ENCODE results near the gene SLC16A10. TPM values are rescaled to one million over a fixed set of nuclear protein-coding genes. Genes with fewer than 3 reads are reported as not detected.

The SLC16A10 gene
- total RNA-seq, 3 donors from 2014 or later: 4.1 to 6.0 (median 5.8) TPM

DNA sequence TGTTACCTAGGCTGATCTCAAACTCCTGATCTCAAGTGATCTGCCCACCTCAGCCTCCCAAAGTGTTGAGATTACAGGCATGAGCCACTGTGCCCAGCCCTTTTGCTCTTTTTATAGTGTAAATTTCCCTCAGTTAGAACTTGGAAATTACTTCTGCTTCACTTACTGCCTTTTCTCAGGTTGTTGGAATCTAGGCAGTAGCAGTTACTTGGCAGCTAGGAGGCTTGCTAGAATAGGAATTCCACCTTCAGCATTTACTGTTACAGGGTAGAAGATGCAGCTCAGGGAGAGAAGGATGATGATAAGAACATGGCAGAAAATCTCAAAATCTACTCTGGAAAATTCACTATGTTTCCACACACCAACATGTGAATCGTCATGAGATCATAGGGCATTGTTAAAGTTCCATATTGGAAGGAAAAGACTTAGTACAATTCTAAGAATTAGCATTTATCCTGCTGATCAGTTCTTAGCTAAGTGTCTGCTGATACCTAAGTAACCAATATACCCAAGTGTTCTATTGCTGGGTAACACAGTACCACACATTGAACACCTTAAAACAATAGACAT lies 182.2 kb downstream of the SLC16A10 start:
- Mint-ChIP-seq H3K4me3 (no peak overlapping the region), H3K27me3 (ENCODE audit: low read depth) (no peaks in the 10 kb centered on the region), H3K9me3 (peaks cover 14% of the 10 kb centered on the region), H3K4me1 (ENCODE audit: low read depth) (peaks cover 15% of the 10 kb centered on the region), H3K36me3 (ENCODE audit: insufficient read depth) (peaks cover 49% of the 10 kb centered on the region)
- ATAC-seq (no peak), DNase-seq (no peak)

DNA sequence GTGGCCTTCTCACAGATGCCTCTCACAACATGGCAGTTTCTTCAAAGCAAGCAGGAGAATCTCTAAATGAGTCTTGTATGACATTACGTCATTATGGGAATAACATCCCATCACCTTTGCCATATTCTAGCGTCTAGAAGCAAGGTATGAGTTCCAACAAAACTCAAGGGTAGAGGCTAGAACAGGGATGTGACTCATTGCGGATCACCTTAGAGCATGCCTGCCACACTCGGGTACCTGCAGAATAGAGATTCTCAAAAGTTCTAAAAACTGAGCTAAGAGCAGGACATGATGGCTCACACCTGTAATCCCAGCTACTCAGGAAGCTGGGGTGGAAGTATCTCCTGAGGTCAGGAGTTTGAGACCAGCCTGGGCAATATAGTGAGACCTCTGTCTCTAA lies 182.8 kb downstream of the SLC16A10 start:
- Mint-ChIP-seq H3K4me3 (no peak overlapping the region), H3K4me1 (ENCODE audit: low read depth) (peaks cover 15% of the 10 kb centered on the region), H3K36me3 (ENCODE audit: insufficient read depth) (peaks cover 56% of the 10 kb centered on the region), H3K9me3 (peaks cover 21% of the 10 kb centered on the region), H3K27me3 (ENCODE audit: low read depth) (no peaks in the 10 kb centered on the region)
- ATAC-seq: no peak
- DNase-seq: no peak

DNA sequence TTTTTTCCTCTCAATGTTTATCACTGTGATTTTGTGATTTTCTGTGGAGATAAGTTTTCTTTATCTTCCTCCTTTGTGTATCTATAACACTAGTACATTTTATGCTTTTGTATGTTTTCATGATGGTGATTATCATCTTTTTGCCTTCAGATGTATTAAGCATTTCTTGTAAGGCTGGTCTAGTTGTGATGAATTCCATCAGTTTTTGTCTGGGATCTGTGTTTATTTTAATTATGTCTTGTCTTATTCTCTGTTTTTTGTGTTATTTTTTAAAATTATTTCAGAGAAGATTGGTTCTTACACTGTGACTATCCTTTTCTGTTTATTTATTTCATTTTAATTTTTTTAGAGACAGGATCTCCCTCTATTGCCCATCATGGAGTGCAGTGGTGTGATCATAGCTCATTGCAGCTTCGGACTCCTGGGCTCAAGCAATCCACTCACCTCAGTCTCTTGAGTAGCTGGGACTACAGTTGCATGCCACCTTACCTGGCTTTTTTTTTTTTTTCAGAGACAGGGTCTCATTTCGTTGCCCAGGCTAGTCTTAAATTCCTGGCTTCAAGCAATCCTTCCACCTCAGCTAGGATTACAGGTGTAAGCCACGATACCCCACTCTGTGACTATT lies 187.4 kb downstream of the SLC16A10 start:
- Mint-ChIP-seq H3K4me1 (ENCODE audit: low read depth) (no peaks in the 10 kb centered on the region), H3K4me3 (no peak overlapping the region), H3K36me3 (ENCODE audit: insufficient read depth) (peaks cover 62% of the 10 kb centered on the region), H3K27me3 (ENCODE audit: low read depth) (no peaks in the 10 kb centered on the region), H3K9me3 (peaks cover 28% of the 10 kb centered on the region)
- ATAC-seq: no peak
- DNase-seq: no peak

DNA sequence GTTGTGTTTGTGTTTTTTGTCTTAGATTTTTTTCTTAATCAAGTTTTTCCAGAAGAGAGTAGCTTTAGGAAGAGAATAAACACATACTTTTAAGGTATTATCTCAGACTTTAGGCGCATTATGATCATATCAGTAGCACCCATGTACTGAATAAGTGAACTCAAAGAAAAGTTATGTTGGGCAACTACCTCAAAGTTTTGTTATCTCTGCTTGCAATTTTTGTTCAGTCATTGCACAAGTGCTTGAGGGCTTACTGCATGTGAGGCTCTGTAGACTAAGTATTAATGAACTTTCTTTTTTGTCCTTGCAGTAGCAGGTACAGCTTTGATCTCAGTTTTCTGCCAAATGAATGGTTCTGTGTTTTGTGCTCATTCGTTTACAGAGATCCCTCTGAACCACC lies 189.0 kb downstream of the SLC16A10 start:
- H3K4me1 Mint-ChIP-seq (ENCODE audit: low read depth): no peaks in the 10 kb centered on the region
- H3K36me3 Mint-ChIP-seq (ENCODE audit: insufficient read depth): peaks cover 72% of the 10 kb centered on the region
- DNase-seq (no peak), ATAC-seq (no peak)
- H3K27me3 Mint-ChIP-seq (ENCODE audit: low read depth): no peaks in the 10 kb centered on the region
- peaks cover 28% of the 10 kb centered on the region for H3K9me3 Mint-ChIP-seq
- no peak overlapping the region for H3K4me3 Mint-ChIP-seq

DNA sequence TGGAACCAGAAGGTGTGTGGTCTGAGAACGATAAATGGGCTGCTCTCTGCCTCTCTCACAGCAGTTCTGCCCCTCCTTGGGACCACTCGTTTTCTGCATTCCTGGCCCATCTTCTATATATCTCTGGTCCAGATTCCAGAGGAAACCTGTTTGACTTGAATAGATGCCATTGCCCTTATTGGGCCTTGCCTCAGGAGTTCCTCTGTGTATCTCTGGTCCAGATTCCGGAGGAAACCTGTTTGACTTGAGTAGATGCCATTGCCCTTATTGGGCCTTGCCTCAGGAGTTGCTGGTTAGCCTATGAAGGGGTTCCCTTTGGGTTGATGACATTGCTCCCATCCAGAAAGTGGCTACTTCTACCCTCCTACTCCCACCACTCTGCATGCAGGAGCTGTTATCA lies 189.4 kb downstream of the SLC16A10 start:
- H3K4me3 Mint-ChIP-seq: no peak overlapping the region
- H3K9me3 Mint-ChIP-seq: peaks cover 28% of the 10 kb centered on the region
- no peaks in the 10 kb centered on the region for H3K4me1 Mint-ChIP-seq (ENCODE audit: low read depth)
- no peak for ATAC-seq
- no peaks in the 10 kb centered on the region for H3K27me3 Mint-ChIP-seq (ENCODE audit: low read depth)
- peaks cover 73% of the 10 kb centered on the region for H3K36me3 Mint-ChIP-seq (ENCODE audit: insufficient read depth)
- no peak for DNase-seq

DNA sequence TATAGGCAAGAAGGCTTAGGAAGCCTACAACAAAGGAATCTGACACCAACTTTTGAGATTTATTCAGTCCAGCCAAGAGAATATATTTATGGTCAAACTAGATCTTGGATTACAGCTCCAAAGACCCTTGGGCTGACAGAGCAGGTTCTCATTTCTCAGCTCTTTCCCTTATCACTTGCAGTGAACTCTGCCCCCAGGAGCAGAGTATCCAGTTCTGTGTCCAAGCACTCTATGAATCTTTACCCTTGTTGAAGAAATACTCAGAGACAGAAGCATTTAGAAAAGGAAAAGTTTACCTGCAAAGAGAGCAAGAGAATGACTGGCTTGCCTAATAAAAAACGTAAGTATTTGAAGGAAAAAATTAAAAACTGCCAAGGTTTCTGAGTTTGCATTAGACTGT lies 190.5 kb downstream of the SLC16A10 start:
- no peaks in the 10 kb centered on the region for H3K27me3 Mint-ChIP-seq (ENCODE audit: low read depth)
- H3K4me1 Mint-ChIP-seq (ENCODE audit: low read depth): peaks cover under 1% of the 10 kb centered on the region
- peaks cover 81% of the 10 kb centered on the region for H3K36me3 Mint-ChIP-seq (ENCODE audit: insufficient read depth)
- H3K9me3 Mint-ChIP-seq: peaks cover 27% of the 10 kb centered on the region
- ATAC-seq: no peak
- no peak overlapping the region for H3K4me3 Mint-ChIP-seq
- no peak for DNase-seq

DNA sequence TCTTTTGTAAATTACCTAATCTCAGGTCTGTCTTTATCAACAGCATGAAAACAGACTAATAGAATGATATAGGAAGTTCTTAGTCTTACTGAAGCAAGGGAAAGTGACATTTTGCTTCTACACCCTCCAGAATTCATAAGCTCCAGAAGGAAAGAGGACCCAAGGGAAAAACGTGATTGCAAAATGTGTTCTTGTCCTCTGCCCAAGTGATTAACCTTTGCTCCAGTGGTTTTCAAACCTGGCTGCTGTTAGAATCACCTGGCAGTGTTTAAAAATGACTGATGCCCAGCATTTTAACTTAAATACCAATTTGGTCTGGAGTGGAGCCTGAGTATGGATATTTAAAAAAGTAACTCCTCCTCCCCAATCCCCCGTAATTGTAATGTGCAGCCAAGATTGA lies 191.4 kb downstream of the SLC16A10 start:
- Mint-ChIP-seq H3K27me3 (ENCODE audit: low read depth) (no peaks in the 10 kb centered on the region), H3K4me3 (no peak overlapping the region), H3K36me3 (ENCODE audit: insufficient read depth) (peaks cover 78% of the 10 kb centered on the region), H3K9me3 (peaks cover 18% of the 10 kb centered on the region), H3K4me1 (ENCODE audit: low read depth) (peaks cover 2% of the 10 kb centered on the region)
- DNase-seq: no peak
- no peak for ATAC-seq

DNA sequence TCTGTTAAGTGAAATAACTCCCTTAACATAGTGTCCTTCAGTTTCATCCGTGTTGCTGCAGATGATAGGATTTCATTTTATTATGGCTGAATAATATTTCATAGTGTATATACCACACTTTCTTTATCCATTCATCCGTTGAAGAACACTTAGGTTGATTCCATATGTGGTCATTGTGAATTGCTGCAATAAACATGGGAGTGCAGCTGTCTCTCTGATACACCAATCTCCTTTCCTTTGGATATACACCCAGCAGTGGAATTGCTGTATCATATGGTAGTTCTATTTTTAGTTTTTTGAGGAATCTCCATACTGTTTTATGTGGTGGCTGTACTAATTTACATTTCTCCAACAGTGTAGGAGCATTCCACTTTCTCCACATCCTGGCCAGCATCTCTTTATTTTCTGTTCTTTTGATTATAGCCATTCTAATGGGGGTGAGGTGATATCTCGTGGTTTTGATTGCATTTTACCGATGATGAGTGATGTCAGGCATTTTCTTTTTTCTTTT lies 193.2 kb downstream of the SLC16A10 start:
- no peaks in the 10 kb centered on the region for H3K27me3 Mint-ChIP-seq (ENCODE audit: low read depth)
- peaks cover 5% of the 10 kb centered on the region for H3K9me3 Mint-ChIP-seq
- DNase-seq (no peak), ATAC-seq (no peak)
- H3K36me3 Mint-ChIP-seq (ENCODE audit: insufficient read depth): peaks cover 72% of the 10 kb centered on the region
- no peak overlapping the region for H3K4me3 Mint-ChIP-seq
- peaks cover 2% of the 10 kb centered on the region for H3K4me1 Mint-ChIP-seq (ENCODE audit: low read depth)

Other genes with a start within 250 kb of the SLC16A10 start
- 100 to 1,000 TPM; 131 to 142 (median 141) TPM for gene AMD1, start 212.7 kb upstream of the SLC16A10 start, total RNA-seq
- 100 to 1,000 TPM; 147 to 160 (median 151) TPM for gene GTF3C6, start 128.8 kb upstream of the SLC16A10 start, total RNA-seq
- 100 to 1,000 TPM; 103 to 111 (median 108) TPM for gene RPF2, start 105.5 kb upstream of the SLC16A10 start, total RNA-seq